HepG2 (cell line): ENCODE results near the gene SMARCD1. TPM values are rescaled to one million over a fixed set of nuclear protein-coding genes. Genes with fewer than 3 reads are reported as not detected.

Source experiments
- CSRNP1 ChIP-seq: sonication (generic); formaldehyde crosslinking; IDR thresholded peaks from 2 replicates; pipeline ENCODE4 v1.8.1; 2023; ENCODE audit warnings: mild to moderate bottlenecking, missing genetic modification reagents
- ETS1 ChIP-seq: sonication (generic); formaldehyde crosslinking; IDR thresholded peaks from 2 replicates; pipeline ENCODE4 v1.4.0; 2020; ENCODE audit warnings: missing genetic modification reagents
- HNF1B ChIP-seq: sonication (generic); formaldehyde crosslinking; IDR thresholded peaks from 2 replicates; pipeline ENCODE4 v1.5.1; 2020; ENCODE audit warnings: mild to moderate bottlenecking, moderate library complexity, missing genetic modification reagents
- KLF6 ChIP-seq: IDR thresholded peaks from 2 replicates; pipeline ENCODE4 v1.8.0; 2016; ENCODE audit warnings: missing biosample characterization, missing genetic modification reagents
- MBNL3 ChIP-seq: fragments of 250-450 bp; sonication (Bioruptor Pico); conservative IDR thresholded peaks from 2 replicates; pipeline ENCODE4 v1.8.0; 2022; ENCODE audit warnings: mild to moderate bottlenecking, inconsistent platforms
- THAP9 ChIP-seq: sonication (generic); formaldehyde crosslinking; IDR thresholded peaks from 2 replicates; pipeline ENCODE4; 2020; ENCODE audit warnings: missing genetic modification reagents, mild to moderate bottlenecking, borderline replicate concordance
- ZBTB38 ChIP-seq: sonication (generic); formaldehyde crosslinking; IDR thresholded peaks from 2 replicates; pipeline ENCODE4 v1.5.1; 2020; ENCODE audit warnings: mild to moderate bottlenecking, missing genetic modification reagents
- ZMYM4 ChIP-seq: sonication (generic); formaldehyde crosslinking; IDR thresholded peaks from 2 replicates; pipeline ENCODE4 v1.8.1; 2023; ENCODE audit warnings: mild to moderate bottlenecking, missing genetic modification reagents
- ZNF207 ChIP-seq: fragments of 450-650 bp; IDR thresholded peaks from 2 replicates; pipeline ENCODE4 v1.6.1; 2016; ENCODE audit warnings: antibody characterized with exemption, borderline replicate concordance
- ZNF253 ChIP-seq: sonication (generic); formaldehyde crosslinking; IDR thresholded peaks from 2 replicates; pipeline ENCODE4 v1.8.0; 2022; ENCODE audit warnings: mild to moderate bottlenecking, missing genetic modification reagents, borderline replicate concordance
- ZNF383 ChIP-seq: sonication (generic); formaldehyde crosslinking; IDR thresholded peaks from 2 replicates; pipeline ENCODE4 v1.4.0; 2020; ENCODE audit warnings: missing genetic modification reagents, mild to moderate bottlenecking, borderline replicate concordance
- ZNF512 ChIP-seq: sonication (generic); formaldehyde crosslinking; IDR thresholded peaks from 2 replicates; pipeline ENCODE4 v1.4.0; 2020; ENCODE audit warnings: mild to moderate bottlenecking, missing genetic modification reagents
- ZNF652 ChIP-seq: IDR thresholded peaks from 2 replicates; pipeline ENCODE4 v1.6.1; 2016; ENCODE audit warnings: low read depth, borderline replicate concordance
- ZNF737 ChIP-seq: sonication (generic); formaldehyde crosslinking; IDR thresholded peaks from 2 replicates; pipeline ENCODE4 v1.5.0; 2020; ENCODE audit warnings: missing genetic modification reagents, mild to moderate bottlenecking, borderline replicate concordance
- ZNF768 ChIP-seq: sonication (generic); formaldehyde crosslinking; IDR thresholded peaks from 2 replicates; pipeline ENCODE4 v1.4.0; 2020; ENCODE audit warnings: missing genetic modification reagents
- ZNF782 ChIP-seq: sonication (generic); formaldehyde crosslinking; IDR thresholded peaks from 2 replicates; pipeline ENCODE4 v1.4.0; 2020; ENCODE audit warnings: missing genetic modification reagents, mild to moderate bottlenecking, borderline replicate concordance
- polyA plus RNA-seq, 8 experiments: library from polyadenylated mRNA; depleted of rRNA in 3 of 8; stranded (reverse) in 7 of 8; unstranded in 1 of 8; fragments of >200 nt; fragmentation: Illumina TruSeq in 4 of 8; extraction: Trizol in 4 of 8; gene quantifications; 2 replicates each; pipeline versions ENCODE4 v1.2.1 to v1.2.3, GENCODE V29; 2011 to 2016; ENCODE audit warnings: low read depth in 4 of 8, missing spikeins in 1 of 8, mixed read lengths in 1 of 8; ENCODE audit not compliant: insufficient read depth in 1 of 8
- total RNA-seq, 5 experiments: library from RNA; depleted of rRNA; stranded (reverse); fragments of >200 nt; fragmentation: Illumina TruSeq; extraction: Trizol; gene quantifications; 2 replicates each; pipeline ENCODE4 v1.2.3, GENCODE V29; 2016; ENCODE audit warnings: low read depth in 1 of 5

The SMARCD1 gene
- total and polyA plus RNA-seq, 2 of the 13 experiments (the other 11 are each of a cell fraction or from before 2014, with no cell fraction given) = 51.7 to 54.6 TPM

- no peak; the same call in 1 of the 2 replicates for TF ChIP-seq THAP9 (CRISPR knock-in tag)
- no peak for TF ChIP-seq MBNL3 (CRISPR knock-in tag)
- TF ChIP-seq ZNF512 (CRISPR knock-in tag) = no peak
- 0 out of 2 replicates have a peak, but pooled peaks have one; percentile 30 for TF ChIP-seq ZNF383 (CRISPR knock-in tag)
- TF ChIP-seq ZNF768 (CRISPR knock-in tag) = no peak
- no peak for TF ChIP-seq ZBTB38 (CRISPR knock-in tag)
- TF ChIP-seq ZNF737 (CRISPR knock-in tag) = no peak
- TF ChIP-seq KLF6 = no peak
- TF ChIP-seq HNF1B (CRISPR knock-in tag) = no peak; the same call in 1 of the 2 replicates
- TF ChIP-seq ZMYM4 = 0 out of 2 replicates have a peak, but pooled peaks have one; percentile 17
- no peak for TF ChIP-seq ZNF652 (CRISPR knock-in tag)
- TF ChIP-seq ZNF253 (CRISPR knock-in tag) = no peak
- no peak for TF ChIP-seq CSRNP1 (CRISPR knock-in tag)
- no peak for TF ChIP-seq ETS1 (CRISPR knock-in tag)
- TF ChIP-seq ZNF207 = no peak
- peak; percentile 39; the same call in 1 of the 2 replicates for TF ChIP-seq ZNF782 (CRISPR knock-in tag)
Observed at GRCh38 chr12:50074936-50075807, 10.0 kb upstream of the SMARCD1 start (continued).
